HG03432 (cell line): Measurements from ENCODE around the gene PRDX2.

Experiments
- ATAC-seq: cut with Tn5 transposase; IDR thresholded peaks from one replicate; pipeline ENCODE4 v1.9.1; 2021; ENCODE audit warnings: mild to moderate bottlenecking, moderate library complexity; ENCODE audit not compliant: unreplicated experiment

Gene PRDX2

DNA sequence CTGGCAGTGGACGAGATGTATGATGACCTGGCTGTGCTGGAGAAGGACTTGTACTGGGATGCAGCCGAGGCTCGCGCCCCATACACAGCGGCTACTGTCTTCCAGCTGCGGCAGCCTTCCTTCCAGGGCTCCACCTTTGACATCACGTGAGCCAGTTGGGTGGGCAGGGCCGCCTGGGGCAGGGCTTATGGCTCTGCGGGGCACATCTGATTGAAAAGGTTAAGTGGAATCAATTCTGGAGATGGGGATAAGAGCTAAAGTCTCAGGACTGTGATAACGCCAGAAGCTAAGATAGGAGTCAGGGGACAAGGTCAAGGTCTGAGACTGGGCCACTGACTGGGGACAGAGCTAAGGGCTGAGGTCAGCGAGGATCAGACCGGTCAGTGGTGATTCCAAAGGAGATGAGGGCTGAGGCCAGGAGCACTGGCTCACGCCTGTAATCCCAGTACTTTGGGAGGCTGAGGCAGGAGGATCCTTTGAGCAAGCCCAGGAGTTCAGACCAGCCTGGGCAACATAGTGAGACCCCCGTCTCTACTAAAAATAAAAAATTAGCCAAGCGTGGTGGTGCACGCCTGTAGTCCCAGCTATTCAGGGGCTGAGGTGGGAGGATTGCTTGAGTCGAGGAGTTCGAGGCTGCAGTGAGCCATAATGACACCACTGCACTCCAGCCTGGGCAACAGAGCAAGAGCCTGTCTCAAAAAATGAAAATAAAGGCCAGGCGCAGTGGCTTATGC, 45.3 kb downstream of the PRDX2 start:
- ATAC-seq, result no peak

DNA sequence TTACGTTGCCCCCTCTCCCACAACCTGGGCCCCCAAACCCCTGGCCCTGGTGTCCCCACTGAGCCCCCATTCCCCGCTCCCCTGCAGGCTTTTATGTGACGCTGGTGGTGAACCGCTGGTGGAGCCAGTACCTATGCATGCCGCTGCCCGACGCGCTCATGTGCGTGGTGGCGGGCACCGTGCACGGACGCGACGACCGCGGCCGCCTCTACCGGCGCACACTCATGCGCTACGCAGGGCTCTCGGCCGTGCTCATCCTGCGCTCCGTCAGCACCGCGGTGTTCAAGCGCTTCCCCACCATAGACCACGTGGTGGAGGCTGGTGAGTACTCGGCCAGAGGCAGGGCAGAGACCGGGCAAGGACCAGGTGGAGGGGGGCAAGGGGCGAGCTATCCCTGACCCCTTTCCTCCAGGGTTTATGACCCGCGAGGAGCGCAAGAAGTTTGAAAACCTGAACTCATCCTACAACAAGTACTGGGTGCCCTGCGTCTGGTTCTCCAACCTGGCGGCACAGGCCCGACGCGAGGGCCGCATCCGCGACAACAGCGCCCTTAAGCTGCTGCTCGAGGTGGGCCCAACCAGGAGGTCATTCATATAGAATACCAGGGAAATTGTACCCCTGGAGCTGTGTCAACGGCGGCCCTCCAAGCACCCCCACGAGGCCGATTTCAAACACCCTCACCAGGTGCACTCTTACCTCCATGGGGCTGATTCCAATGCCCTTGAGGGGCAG, 47.0 kb downstream of the PRDX2 start:
- ATAC-seq, result no peak

DNA sequence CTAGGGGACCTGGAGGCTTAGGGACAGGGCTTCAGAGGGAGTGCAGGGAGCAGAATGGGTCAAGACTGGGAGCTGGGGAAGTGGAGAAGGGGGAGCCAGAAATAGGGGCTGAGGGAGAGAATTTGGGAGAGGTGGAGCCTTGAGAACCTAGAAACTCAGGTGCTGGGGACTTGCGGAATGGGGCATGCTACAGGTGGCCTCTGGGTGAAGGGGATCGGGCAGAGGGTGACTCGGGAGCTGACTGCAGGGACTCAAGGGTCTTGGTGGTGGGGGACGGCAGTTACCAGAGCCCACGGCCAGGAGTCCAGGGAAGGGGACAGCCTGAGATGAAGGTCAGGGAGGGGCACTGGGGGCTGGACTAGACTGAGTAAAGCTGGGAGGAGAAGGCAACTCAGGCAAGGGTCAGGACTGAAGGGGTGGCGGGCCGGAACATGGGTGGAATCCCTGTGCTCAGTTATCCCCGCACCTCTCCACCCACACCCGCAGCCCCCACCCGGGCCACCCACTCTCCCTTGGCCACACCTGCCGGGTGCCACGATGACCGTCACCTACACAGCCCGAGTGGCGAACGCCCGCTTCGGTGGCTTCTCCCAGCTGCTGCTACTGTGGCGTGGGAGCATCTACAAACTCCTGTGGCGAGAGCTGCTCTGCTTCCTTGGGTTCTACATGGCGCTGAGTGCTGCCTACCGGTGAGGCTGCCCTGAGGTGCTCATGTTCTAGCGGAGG, 49.4 kb downstream of the PRDX2 start:
- ATAC-seq, result no peak

DNA sequence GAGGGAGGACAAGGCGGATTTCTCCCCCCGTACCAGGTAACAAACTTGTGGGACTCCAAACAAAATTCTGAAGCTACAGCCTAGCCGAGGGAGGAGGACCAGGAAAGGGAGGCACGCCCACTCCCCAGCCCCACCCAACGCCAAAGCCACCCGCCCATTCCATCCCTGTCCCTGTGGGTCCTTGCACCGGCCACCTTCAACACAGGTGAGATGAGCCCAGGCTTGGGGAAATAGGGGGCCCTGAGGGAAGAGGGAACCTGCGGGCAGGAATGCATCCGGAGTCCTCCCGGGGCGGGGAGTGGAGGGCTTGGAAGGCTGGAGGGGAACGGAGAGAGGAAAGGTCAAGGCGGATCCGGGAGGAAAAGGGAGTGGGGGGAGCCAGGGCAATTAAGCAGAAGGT, 50.0 kb downstream of the PRDX2 start, which contains the start of gene BEST2:
Gene BEST2 (plus strand): TSS at position 157 of the 400 bp plus-strand sequence. CDS start 802 bp downstream, outside the sequence.
- ATAC-seq, result no peak

DNA sequence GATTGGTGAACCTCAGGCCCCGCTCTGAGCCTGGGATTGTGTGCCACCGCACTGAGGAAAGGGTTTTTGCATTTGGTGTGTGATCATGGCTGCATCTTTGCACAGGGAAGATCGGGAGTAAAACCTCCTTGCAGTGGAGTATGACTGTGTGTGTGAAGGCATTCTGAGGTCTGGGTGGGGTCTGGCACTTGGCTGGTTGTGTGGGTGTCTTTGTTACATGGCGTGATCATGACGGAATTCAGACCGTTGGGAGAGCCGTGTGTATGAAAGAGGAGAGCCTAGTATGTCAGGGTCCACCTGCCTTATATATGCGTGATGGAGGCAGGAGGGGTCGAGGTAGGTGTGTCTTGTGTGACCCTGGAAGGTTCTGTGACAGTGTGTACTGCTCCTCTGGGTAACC, 50.7 kb downstream of the PRDX2 start:
- ATAC-seq, result no peak

DNA sequence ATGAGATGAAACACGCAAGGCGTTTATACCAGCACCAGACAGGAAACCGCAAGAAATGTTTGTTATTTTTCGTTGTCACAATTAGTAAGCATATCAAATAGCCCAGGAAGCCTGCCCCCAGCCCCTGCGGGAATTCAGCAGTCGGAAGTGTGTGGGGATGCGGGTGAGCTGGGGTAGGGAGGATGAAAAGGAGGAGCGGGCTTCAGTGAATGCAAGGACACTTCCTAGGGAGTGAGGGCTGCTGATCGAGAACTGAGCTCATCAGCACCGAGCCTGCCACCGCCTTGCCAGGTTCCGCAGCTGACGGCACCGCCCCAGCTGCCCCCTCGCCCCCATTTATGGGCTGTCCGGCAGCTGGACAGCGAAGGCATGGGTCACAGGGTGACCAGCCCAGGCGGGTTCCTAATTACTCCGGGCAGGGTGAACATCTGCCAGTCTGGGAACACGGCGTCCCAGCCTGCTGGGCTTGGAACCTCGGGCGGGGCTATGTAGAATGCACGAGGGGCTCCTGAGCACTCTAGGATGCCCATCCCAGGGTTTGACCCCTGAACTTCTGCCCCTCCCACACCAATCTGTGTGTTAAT, 51.6 kb downstream of the PRDX2 start:
- no peak for ATAC-seq

DNA sequence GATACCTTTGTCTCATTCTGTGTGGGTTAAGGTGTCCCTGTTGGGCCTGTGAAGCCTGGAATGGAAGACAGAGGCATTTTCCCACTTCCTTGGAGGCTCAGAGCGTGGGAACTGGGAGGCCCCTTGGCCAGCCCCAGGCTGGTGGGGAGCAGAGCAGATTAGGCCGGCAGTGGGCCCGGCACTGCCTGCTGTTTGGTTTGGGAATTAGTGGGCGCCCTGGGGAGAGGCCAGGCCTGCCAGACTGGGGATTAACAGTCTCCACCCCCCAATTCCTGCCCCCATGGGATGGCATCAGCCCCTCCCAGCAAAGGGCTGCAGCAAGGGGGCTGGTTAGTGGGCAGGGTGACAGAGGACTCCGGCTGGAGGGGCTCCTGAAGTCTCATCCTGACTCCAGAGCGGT, 53.1 kb downstream of the PRDX2 start:
- no peak for ATAC-seq
